Osteoblast (primary cell): ENCODE results near the gene XYLT1. TPM values are rescaled to one million over a fixed set of nuclear protein-coding genes. Genes with fewer than 3 reads are reported as not detected.
A peak's percentile ranks its signal among the peaks of the same experiment; 100 is the strongest.

Experiments
- DNase-seq: peaks from one replicate; pipeline ENCODE4 v3.0.0; 2011; ENCODE audit warnings: low spot score, mixed read lengths; ENCODE audit not compliant: insufficient read length; ENCODE audit errors: missing footprints
- H2AFZ ChIP-seq: 2 replicates; pipeline ENCODE4 v1.6.0; 2011; ENCODE audit warnings: mild to moderate bottlenecking, low read length
- H3K27ac ChIP-seq: 2 replicates; pipeline ENCODE4 v1.5.1; 2011; ENCODE audit warnings: mild to moderate bottlenecking, low read depth, low read length, moderate library complexity
- H3K27me3 ChIP-seq: 2 replicates; pipeline ENCODE4 v1.6.0; 2012; ENCODE audit warnings: mild to moderate bottlenecking, control low read depth, inconsistent platforms, low read length, moderate library complexity; ENCODE audit not compliant: insufficient read depth
- H3K36me3 ChIP-seq: 2 replicates; pipeline ENCODE4 v1.5.1; 2011; ENCODE audit warnings: mild to moderate bottlenecking, low read length, control low read depth, moderate library complexity; ENCODE audit not compliant: insufficient read depth
- H3K4me1 ChIP-seq: 2 replicates; pipeline ENCODE4 v1.5.1; 2011; ENCODE audit warnings: mild to moderate bottlenecking, low read length, control low read depth, moderate library complexity; ENCODE audit not compliant: insufficient read depth
- H3K4me2 ChIP-seq: 2 replicates; pipeline ENCODE4 v1.6.0; 2011; ENCODE audit warnings: mild to moderate bottlenecking, low read length; ENCODE audit not compliant: insufficient read depth
- H3K4me3 ChIP-seq: fragments of 200-600 bp; sonication (generic); 3 replicates; pipeline ENCODE4 v1.5.1; 2012; ENCODE audit warnings: mild to moderate bottlenecking, low read length, inconsistent platforms; ENCODE audit not compliant: insufficient read depth
- H3K79me2 ChIP-seq: 2 replicates; pipeline ENCODE4 v1.6.0; 2012; ENCODE audit warnings: mild to moderate bottlenecking, low read length, control low read depth, inconsistent platforms; ENCODE audit not compliant: insufficient read depth
- H3K9me3 ChIP-seq: 2 replicates; pipeline ENCODE4 v1.5.1; 2011; ENCODE audit warnings: low read depth, low read length, control low read depth
- H4K20me1 ChIP-seq: 2 replicates; pipeline ENCODE4 v1.6.0; 2012; ENCODE audit warnings: mild to moderate bottlenecking, low read length, control low read depth; ENCODE audit not compliant: insufficient read depth
- CTCF ChIP-seq: IDR thresholded peaks from 2 replicates; pipeline ENCODE4 v1.5.1; 2011; ENCODE audit warnings: mild to moderate bottlenecking, low read depth, low read length, moderate library complexity; ENCODE audit errors: extremely low read depth
- total RNA-seq: library from RNA; depleted of rRNA; stranded (reverse); fragments of >200 nt; gene quantifications from 2 replicates; pipeline ENCODE4 v1.2.3, GENCODE V29; 2012

The XYLT1 gene
- total RNA-seq, 1 donor, result 43.4 TPM

- H3K79me2 ChIP-seq, result no peaks in the 10 kb centered on the region
- H3K9me3 ChIP-seq, result no peaks in the 10 kb centered on the region
- DNase-seq, result no peak
Measured at GRCh38 chr16:17078931-17079631, 391.7 kb downstream of the XYLT1 start.

GRCh38 chr16:17076818-17077498 lies 393.8 kb downstream of the XYLT1 start:
- H2AFZ ChIP-seq, result no peak overlapping the region
- no peaks in the 10 kb centered on the region for H4K20me1 ChIP-seq
- no peak for TF ChIP-seq CTCF
- DNase-seq, result no peak
- H3K9me3 ChIP-seq, result no peaks in the 10 kb centered on the region
- no peaks in the 10 kb centered on the region for H3K27me3 ChIP-seq
- H3K36me3 ChIP-seq, result no peaks in the 10 kb centered on the region
- no peak overlapping the region for H3K4me3 ChIP-seq
- no peak overlapping the region for H3K4me2 ChIP-seq
- H3K27ac ChIP-seq, result no peak overlapping the region
- no peaks in the 10 kb centered on the region for H3K4me1 ChIP-seq
- H3K79me2 ChIP-seq, result no peaks in the 10 kb centered on the region

More at GRCh38 chr16:17078931-17079631, 391.7 kb downstream of the XYLT1 start:
- H4K20me1 ChIP-seq, result no peaks in the 10 kb centered on the region
- H3K4me2 ChIP-seq, result no peak overlapping the region
- H3K27me3 ChIP-seq, result no peaks in the 10 kb centered on the region
- H3K27ac ChIP-seq, result no peak overlapping the region
- no peak overlapping the region for H2AFZ ChIP-seq
- no peaks in the 10 kb centered on the region for H3K4me1 ChIP-seq
- no peak for TF ChIP-seq CTCF
- H3K36me3 ChIP-seq, result no peaks in the 10 kb centered on the region
- no peak overlapping the region for H3K4me3 ChIP-seq

GRCh38 chr16:17076092-17076754 lies 394.5 kb downstream of the XYLT1 start:
- Histone ChIP-seq H3K79me2 (no peaks in the 10 kb centered on the region), H4K20me1 (no peaks in the 10 kb centered on the region), H3K4me1 (no peaks in the 10 kb centered on the region), H2AFZ (no peak overlapping the region), H3K27ac (no peak overlapping the region), H3K4me2 (no peak overlapping the region), H3K9me3 (no peaks in the 10 kb centered on the region), H3K36me3 (no peaks in the 10 kb centered on the region), H3K4me3 (no peak overlapping the region), H3K27me3 (no peaks in the 10 kb centered on the region)
- DNase-seq, result no peak
- no peak for TF ChIP-seq CTCF

- no peaks in the 10 kb centered on the region for H3K36me3 ChIP-seq
- no peak overlapping the region for H3K4me3 ChIP-seq
- H3K4me1 ChIP-seq, result no peaks in the 10 kb centered on the region
- no peaks in the 10 kb centered on the region for H4K20me1 ChIP-seq
- H3K9me3 ChIP-seq, result no peaks in the 10 kb centered on the region
- no peaks in the 10 kb centered on the region for H3K27me3 ChIP-seq
- peak; percentile 78 for DNase-seq
- no peak overlapping the region for H3K27ac ChIP-seq
- H3K79me2 ChIP-seq, result no peaks in the 10 kb centered on the region
- TF ChIP-seq CTCF, result no peak
- H2AFZ ChIP-seq, result peak overlapping the region; percentile 5
- H3K4me2 ChIP-seq, result no peak overlapping the region
Measured at GRCh38 chr16:17072104-17072503, 398.7 kb downstream of the XYLT1 start.
